IMR-90 (cell line): ENCODE measurements around the gene NOTCH2NLA. TPM values are rescaled to one million over a fixed set of nuclear protein-coding genes. Genes with fewer than 3 reads are reported as not detected.
"Not testable (repeated sequence)": the region's sequence is repeated elsewhere in the genome, so short reads cannot be mapped to it uniquely, and the experiment has no call there.

Experiments
- ATAC-seq: fragments of 200-7000 bp; cut with Tn5 transposase; 2 replicates; pipeline ENCODE4 v1.9.1; 2020; ENCODE audit warnings: low read depth, mild to moderate bottlenecking, moderate library complexity
- BruUV-seq: library from RNA; stranded (reverse); fragments of 400-500 nt; replicated peaks from 2 replicates; lab custom pipeline; 2021; lab: Mats Ljungman, UMichigan
- CTCF ChIA-PET: fragments of 300-600 bp; formaldehyde crosslinking; extraction: SDS; loops from one replicate; lab custom pipeline; 2021; ENCODE audit warnings: antibody characterized with exemption; lab: Yijun Ruan, JAX
- POLR2A ChIA-PET: fragments of 300-600 bp; sonication (Branson Sonifier 250); formaldehyde crosslinking; loops from one replicate; lab custom pipeline; 2022; ENCODE audit warnings: antibody characterized with exemption; ENCODE audit not compliant: unreplicated experiment; lab: Charles Lee
- DNase-seq: peaks from one replicate; pipeline ENCODE4 v3.0.0; 2013
- H2AFZ ChIP-seq: replicated peaks from 2 replicates; pipeline ENCODE3; 2013; ENCODE audit warnings: low read length, mild to moderate bottlenecking; ENCODE audit not compliant: poor library complexity
- H2AK5ac ChIP-seq: 2 replicates; pipeline ENCODE4 v1.6.1; 2013; ENCODE audit warnings: low read depth, low read length, inconsistent platforms
- H2AK9ac ChIP-seq: replicated peaks from 2 replicates; pipeline ENCODE3; 2013; ENCODE audit warnings: mild to moderate bottlenecking, low read depth, low read length, moderate library complexity; ENCODE audit not compliant: poor library complexity
- H2BK120ac ChIP-seq: 2 replicates; pipeline ENCODE4 v1.6.1; 2013; ENCODE audit warnings: low read depth, low read length, inconsistent platforms
- H2BK15ac ChIP-seq: 3 replicates; pipeline ENCODE4 v1.6.1; 2013; ENCODE audit warnings: low read depth, low read length, inconsistent platforms
- H2BK20ac ChIP-seq: 2 replicates; pipeline ENCODE4 v1.6.1; 2013; ENCODE audit warnings: low read depth, mild to moderate bottlenecking, inconsistent platforms, low read length, moderate library complexity
- H2BK5ac ChIP-seq: 2 replicates; pipeline ENCODE4 v1.6.1; 2013; ENCODE audit warnings: mild to moderate bottlenecking, low read depth, low read length, inconsistent platforms; ENCODE audit not compliant: poor library complexity, severe bottlenecking
- H3K14ac ChIP-seq: replicated peaks from 2 replicates; pipeline ENCODE4 v1.6.1; 2013; ENCODE audit warnings: low read depth, low read length, inconsistent platforms
- H3K18ac ChIP-seq: 2 replicates; pipeline ENCODE4 v1.6.1; 2013; ENCODE audit warnings: low read depth, low read length, control low read depth
- H3K23ac ChIP-seq: 2 replicates; pipeline ENCODE4 v1.6.1; 2013; ENCODE audit warnings: low read depth, low read length, inconsistent platforms
- H3K27ac ChIP-seq: 2 replicates; pipeline ENCODE4 v1.5.1; 2013; ENCODE audit warnings: mild to moderate bottlenecking, control low read depth, low read length; ENCODE audit not compliant: insufficient read depth
- H3K27me3 ChIP-seq: 2 replicates; pipeline ENCODE4 v1.6.1; 2013; ENCODE audit warnings: low read length; ENCODE audit not compliant: control insufficient read depth, insufficient read depth
- H3K36me3 ChIP-seq: 2 replicates; pipeline ENCODE4 v1.6.1; 2013; ENCODE audit warnings: low read length, mixed read lengths; ENCODE audit not compliant: control insufficient read depth, insufficient read depth
- H3K4ac ChIP-seq: 2 replicates; pipeline ENCODE4 v1.6.1; 2013; ENCODE audit warnings: low read depth, low read length, inconsistent platforms
- H3K4me1 ChIP-seq: 2 replicates; pipeline ENCODE4 v1.6.1; 2013; ENCODE audit warnings: low read length, mixed read lengths; ENCODE audit not compliant: control insufficient read depth, insufficient read depth
- H3K4me2 ChIP-seq: 2 replicates; pipeline ENCODE4 v1.6.1; 2013; ENCODE audit warnings: low read depth, mild to moderate bottlenecking, control low read depth, low read length, moderate library complexity
- H3K4me3 ChIP-seq: 2 replicates; pipeline ENCODE4 v1.5.1; 2013; ENCODE audit warnings: low read depth, mild to moderate bottlenecking, control low read depth, low read length, moderate library complexity; ENCODE audit not compliant: insufficient read depth
- H3K56ac ChIP-seq: 2 replicates; pipeline ENCODE4 v1.6.1; 2013; ENCODE audit warnings: low read length, inconsistent platforms; ENCODE audit not compliant: insufficient read depth; ENCODE audit errors: extremely low read depth
- H3K79me1 ChIP-seq, 2 experiments: 2 replicates each; pipeline ENCODE4 v1.6.1; 2013; ENCODE audit warnings: low read length in 2 of 2, inconsistent platforms in 1 of 2, low read depth in 1 of 2
- H3K9ac ChIP-seq: 2 replicates; pipeline ENCODE4 v1.6.1; 2013; ENCODE audit warnings: low read depth, low read length, control low read depth
- H3K9me1 ChIP-seq: 2 replicates; pipeline ENCODE4 v1.6.1; 2013; ENCODE audit warnings: low read length, inconsistent platforms; ENCODE audit not compliant: insufficient read depth
- H3K9me3 ChIP-seq: 2 replicates; pipeline ENCODE4 v1.6.1; 2013; ENCODE audit warnings: low read length; ENCODE audit not compliant: control insufficient read depth, insufficient read depth
- H4K20me1 ChIP-seq: 2 replicates; pipeline ENCODE4 v1.6.1; 2013; ENCODE audit warnings: low read length, inconsistent platforms; ENCODE audit not compliant: insufficient read depth
- H4K5ac ChIP-seq: 2 replicates; pipeline ENCODE4 v1.6.1; 2013; ENCODE audit warnings: mild to moderate bottlenecking, low read depth, low read length, control low read depth
- H4K8ac ChIP-seq, 2 experiments: 2 replicates each; pipeline ENCODE4 v1.6.1; 2013; ENCODE audit warnings: low read depth in 2 of 2, low read length in 2 of 2, control low read depth in 1 of 2, inconsistent platforms in 1 of 2
- H4K91ac ChIP-seq: 2 replicates; pipeline ENCODE4 v1.6.1; 2013; ENCODE audit warnings: low read depth, low read length, inconsistent platforms; ENCODE audit not compliant: insufficient read depth
- WGBS, 2 experiments: methylation state at CpG; one replicate each; pipeline versions ENCODE4 v1.1.5 to v1.1.7; 2013; ENCODE audit warnings: missing lambda C conversion rate in 2 of 2; ENCODE audit not compliant: insufficient read length in 1 of 2; ENCODE audit errors: extremely low coverage in 2 of 2; 5-methylcytosine and 5-hydroxymethylcytosine counted together
- dilution Hi-C: fragments of 300-500 bp; cut with HindIII; formaldehyde crosslinking; loops from one replicate; pipeline ENCODE4 v1.14.3; 2018; ENCODE audit warnings: low sequenced_read_pairs; ENCODE audit not compliant: unreplicated experiment
- in situ Hi-C: fragments of 300-500 bp; cut with MboI; formaldehyde crosslinking; loops from 3 replicates; pipeline ENCODE4 v1.14.3; 2019; ENCODE audit warnings: low sequenced_read_pairs, inconsistent platforms, mixed read lengths
- intact Hi-C: fragments of 100-400 bp; cut with micrococcal nuclease; formaldehyde crosslinking; loops from 2 replicates; pipeline ENCODE4 v1.10.0; 2022
- polyA plus RNA-seq, 3 experiments: library from polyadenylated mRNA; depleted of rRNA; stranded (reverse); fragments of >200 nt; gene quantifications; 2 replicates each; pipeline ENCODE4 v1.2.3, GENCODE V29; 2012; ENCODE audit warnings: low replicate concordance in 1 of 3
- total RNA-seq: library from RNA; depleted of rRNA; stranded (reverse); fragments of >200 nt; gene quantifications from 2 replicates; pipeline ENCODE4 v1.2.3, GENCODE V29; 2012

The NOTCH2NLA gene
- total and polyA plus RNA-seq, 2 of the 4 experiments (the other 2 are of a cell fraction): 23.6 to 55.4 TPM

DNA sequence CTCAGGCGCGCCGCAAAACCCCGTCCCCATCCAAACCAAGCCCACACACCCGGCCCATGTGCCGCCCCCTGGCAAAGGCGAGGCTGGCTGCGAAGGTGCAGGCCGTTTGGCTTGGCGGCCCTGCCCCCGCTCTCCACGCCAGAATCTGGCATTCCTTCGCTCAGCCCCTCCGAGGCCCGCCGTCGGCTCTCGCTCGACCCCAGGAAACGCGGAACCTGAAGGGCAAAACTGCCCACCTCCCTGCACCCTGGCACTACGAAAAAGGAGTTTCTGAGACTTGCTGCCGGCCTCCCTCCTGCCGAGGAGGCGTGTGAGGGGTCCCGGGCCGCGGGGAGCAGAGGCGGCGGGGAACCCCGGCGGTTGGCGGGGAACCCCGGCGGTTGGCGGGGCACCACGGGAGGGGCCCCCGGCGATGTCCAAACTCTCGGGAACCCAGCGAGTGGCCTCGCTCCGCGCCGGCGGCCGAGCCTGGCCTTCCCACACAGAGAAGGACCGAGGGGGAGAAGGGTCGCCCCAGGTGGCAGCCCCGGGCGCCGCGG lies 608 bp downstream of the NOTCH2NLA start:
- H2BK120ac ChIP-seq, H4K8ac ChIP-seq, BruUV-seq, dilution Hi-C loops, H2AK5ac ChIP-seq, H3K4me2 ChIP-seq, CTCF ChIA-PET, H2BK20ac ChIP-seq, H3K4me1 ChIP-seq, H3K56ac ChIP-seq, H4K91ac ChIP-seq, H4K5ac ChIP-seq, in situ Hi-C loops, intact Hi-C loops, H3K4ac ChIP-seq, H3K27me3 ChIP-seq, H3K36me3 ChIP-seq, POLR2A ChIA-PET, H3K18ac ChIP-seq, H3K9me1 ChIP-seq, H3K79me1 ChIP-seq, H3K9me3 ChIP-seq, DNase-seq, H4K20me1 ChIP-seq, H2AK9ac ChIP-seq, H2BK15ac ChIP-seq, H3K14ac ChIP-seq, H2AFZ ChIP-seq, H3K23ac ChIP-seq: not testable (repeated sequence)
- Histone ChIP-seq H3K4me3 (peak overlapping the region; percentile 79), H3K27ac (peak overlapping the region; percentile 71), H3K9ac (peak overlapping the region; percentile 70), H2BK5ac (peak overlapping the region; percentile 62)
- WGBS, 2 experiments: no CpG with 5 or more reads among the region's 53 CpGs
- ATAC-seq: peak; percentile 37; the same call in 1 of the 2 replicates

DNA sequence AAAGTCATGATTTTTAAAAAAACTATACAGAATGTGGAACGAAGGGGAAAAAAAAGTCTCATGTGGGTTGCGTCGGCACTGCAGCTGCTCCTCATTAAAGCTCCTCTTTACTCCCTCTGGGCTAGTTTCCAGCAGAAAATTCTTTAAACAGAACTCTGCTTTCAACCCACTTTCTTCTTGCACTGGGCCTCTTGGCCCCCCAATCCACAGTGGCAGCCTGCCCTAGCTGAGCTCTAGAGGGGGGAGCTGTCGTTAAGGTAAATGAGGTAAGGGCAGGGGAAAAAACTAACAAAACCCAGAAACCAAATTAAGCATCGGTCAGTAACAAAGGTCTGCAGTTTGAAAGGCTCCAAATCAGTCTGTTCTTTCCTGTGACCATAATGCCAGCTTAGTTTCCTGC lies 54.3 kb downstream of the NOTCH2NLA start:
- H4K20me1 ChIP-seq, POLR2A ChIA-PET, H2BK5ac ChIP-seq, H3K9me3 ChIP-seq, H3K4me2 ChIP-seq, H3K4ac ChIP-seq, H3K9me1 ChIP-seq, H2BK20ac ChIP-seq, H3K4me1 ChIP-seq, H3K27me3 ChIP-seq, H2BK15ac ChIP-seq, H2AK5ac ChIP-seq, H3K23ac ChIP-seq, H3K14ac ChIP-seq, H2AK9ac ChIP-seq, intact Hi-C loops, H3K56ac ChIP-seq, DNase-seq, H3K79me1 ChIP-seq, dilution Hi-C loops, H3K18ac ChIP-seq, H3K4me3 ChIP-seq, H3K27ac ChIP-seq, H4K8ac ChIP-seq, H3K36me3 ChIP-seq, H2AFZ ChIP-seq, H2BK120ac ChIP-seq, in situ Hi-C loops, BruUV-seq, H4K5ac ChIP-seq, H3K9ac ChIP-seq, CTCF ChIA-PET, ATAC-seq, H4K91ac ChIP-seq: not testable (repeated sequence)
- WGBS, 2 experiments: no CpG with 5 or more reads among the region's 5 CpGs
